AG10803 (cell line): ENCODE data around the gene TRIM10.

ENCODE experiments used
- DNase-seq: peaks from one replicate; pipeline ENCODE4 v3.0.0; 2010; ENCODE audit warnings: low read depth
- H3K4me3 ChIP-seq: 2 replicates; pipeline ENCODE4 v1.5.1; 2011; ENCODE audit warnings: mild to moderate bottlenecking, low read length, control low read depth
- CTCF ChIP-seq: conservative IDR thresholded peaks from 2 replicates; pipeline ENCODE4 v1.5.1; 2011; ENCODE audit warnings: mild to moderate bottlenecking, low read length, control low read depth, inconsistent platforms

The TRIM10 gene

GRCh38 chr6:30188541-30188940 is 27.5 kb upstream of the TRIM10 start:
- TF ChIP-seq CTCF = no peak
- no peak for DNase-seq
- no peak overlapping the region for H3K4me3 ChIP-seq

- DNase-seq = no peak
- no peak overlapping the region for H3K4me3 ChIP-seq
- TF ChIP-seq CTCF = no peak
Measured at GRCh38 chr6:30185846-30186484, 25.0 kb upstream of the TRIM10 start.

GRCh38 chr6:30184417-30185031 is 23.5 kb upstream of the TRIM10 start:
- H3K4me3 ChIP-seq = no peak overlapping the region
- TF ChIP-seq CTCF = no peak
- no peak for DNase-seq

- DNase-seq = no peak
- no peak for TF ChIP-seq CTCF
- H3K4me3 ChIP-seq = no peak overlapping the region
Measured at GRCh38 chr6:30180145-30180544, 19.1 kb upstream of the TRIM10 start.

GRCh38 chr6:30178837-30179236 is 17.8 kb upstream of the TRIM10 start:
- H3K4me3 ChIP-seq = no peak overlapping the region
- no peak for TF ChIP-seq CTCF
- DNase-seq = no peak

GRCh38 chr6:30175765-30176164 is 14.8 kb upstream of the TRIM10 start:
- no peak for TF ChIP-seq CTCF
- no peak overlapping the region for H3K4me3 ChIP-seq
- no peak for DNase-seq

GRCh38 chr6:30172681-30173080 is 11.7 kb upstream of the TRIM10 start:
- DNase-seq = no peak
- H3K4me3 ChIP-seq = no peak overlapping the region
- no peak for TF ChIP-seq CTCF
